Esophagus muscularis mucosa (tissue), 4 donors: ENCODE data around the gene APOBEC3B. TPM values are rescaled to one million over a fixed set of nuclear protein-coding genes. Genes with fewer than 3 reads are reported as not detected.
"Not testable (repeated sequence)": the region's sequence is repeated elsewhere in the genome, so short reads cannot be mapped to it uniquely, and the experiment has no call there.

Experiments used
- DNase-seq: peaks from one replicate; pipeline ENCODE4 v3.0.0-alpha.2; 2017; ENCODE audit errors: extremely low spot score
- H3K27ac ChIP-seq, 4 donors: fragments of 200-600 bp; sonication (generic); replicated peaks in 1 of 4; 1 replicate in 3 of 4; 2 replicates in 1 of 4; pipeline ENCODE4 v1.5.1; 2016 to 2019; ENCODE audit warnings: mild to moderate bottlenecking in 1 of 4
- H3K27me3 ChIP-seq, 4 donors: fragments of 200-600 bp; sonication (generic); one replicate each; pipeline versions ENCODE4 v1.5.1 to v1.6.0; 2016 to 2019
- H3K36me3 ChIP-seq, 4 donors: fragments of 200-600 bp; sonication (generic); one replicate each; pipeline ENCODE4 v1.5.1; 2016 to 2019
- H3K4me1 ChIP-seq, 4 donors: fragments of 200-600 bp; sonication (generic); one replicate each; pipeline ENCODE4 v1.5.1; 2016 to 2019
- H3K4me3 ChIP-seq, 4 donors: fragments of 200-600 bp; sonication (generic); 1 replicate in 2 of 4; 2 replicates in 2 of 4; pipeline ENCODE4 v1.5.1; 2016 to 2019; ENCODE audit warnings: mild to moderate bottlenecking in 4 of 4, moderate library complexity in 1 of 4
- H3K9me3 ChIP-seq, 4 donors: fragments of 200-600 bp; sonication (generic); 1 replicate in 3 of 4; 2 replicates in 1 of 4; pipeline ENCODE4 v1.5.1; 2016 to 2019
- EP300 ChIP-seq: sonication (generic); formaldehyde crosslinking; IDR thresholded peaks from one replicate; pipeline ENCODE4 v1.6.1; 2017; ENCODE audit warnings: antibody characterized with exemption
- POLR2A ChIP-seq: fragments of 450-650 bp; IDR thresholded peaks from one replicate; pipeline ENCODE4 v1.6.1; 2017; ENCODE audit warnings: antibody characterized with exemption, moderate library complexity, mild to moderate bottlenecking, low read depth
- POLR2AphosphoS5 ChIP-seq, 2 donors: sonication (generic); formaldehyde crosslinking; IDR thresholded peaks; one replicate each; pipeline ENCODE4 v1.6.1; 2017; ENCODE audit warnings: antibody characterized with exemption in 2 of 2
- WGBS: methylation state at CpG from one replicate; pipeline ENCODE4 v1.1.5; 2018; 5-methylcytosine and 5-hydroxymethylcytosine counted together
- intact Hi-C: fragments of 100-400 bp; cut with DNase I; formaldehyde crosslinking; loops from one replicate; pipeline ENCODE4 v1.15.1; 2023
- total RNA-seq, 4 donors: library from RNA; depleted of rRNA; stranded (reverse); fragments of >200 nt; gene quantifications; one replicate each; pipeline versions ENCODE4 v1.1.0 to v1.2.1, GENCODE V29; 2016
- TF ChIP-seq, protein P1 (sequence below), 3 experiments: fragments of 200-600 bp in 2 of 3; fragments of 450-650 bp in 1 of 3; sonication (generic) in 2 of 3; IDR thresholded peaks; one replicate each; pipeline ENCODE4 v1.5.1; 2017 to 2019; ENCODE audit warnings: antibody characterized with exemption in 3 of 3, mild to moderate bottlenecking in 2 of 3, moderate library complexity in 1 of 3

The APOBEC3B gene
- total RNA-seq, 4 donors from 2014 or later: 0.50 TPM; not detected in 3

DNA sequence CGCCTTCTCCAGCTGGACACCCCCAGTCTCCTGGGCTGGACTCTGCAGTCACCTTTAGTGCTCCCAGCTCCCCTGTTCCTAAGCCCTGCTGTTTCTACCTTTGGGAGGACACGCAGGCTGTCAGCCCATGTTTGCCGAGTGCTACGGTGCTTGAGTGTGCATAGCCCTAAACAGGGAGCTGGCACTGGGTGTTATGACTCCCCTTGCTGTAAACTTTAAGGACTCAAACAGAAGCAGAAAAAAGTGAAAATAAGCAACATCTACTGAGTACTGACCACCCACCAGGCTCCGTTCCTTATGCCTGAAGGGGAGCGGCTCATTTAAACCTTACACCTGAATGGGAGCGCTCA is 7.3 kb upstream of the APOBEC3B start:
- Histone ChIP-seq H3K27me3 (no peaks in the 10 kb centered on the region), H3K36me3 (no peaks in the 10 kb centered on the region), H3K9me3 (no peaks in the 10 kb centered on the region), H3K27ac (no peak overlapping the region), H3K4me3 (no peak overlapping the region), H3K4me1 (no peaks in the 10 kb centered on the region)
- intact Hi-C loops: no loop called here
- no CpG with 5 or more reads among the region's 7 CpGs for WGBS
- TF ChIP-seq POLR2AphosphoS5 (IDR thresholded peaks at IDR 0.05): no peak
- TF ChIP-seq POLR2A: no peak
- TF ChIP-seq, protein P1, sequence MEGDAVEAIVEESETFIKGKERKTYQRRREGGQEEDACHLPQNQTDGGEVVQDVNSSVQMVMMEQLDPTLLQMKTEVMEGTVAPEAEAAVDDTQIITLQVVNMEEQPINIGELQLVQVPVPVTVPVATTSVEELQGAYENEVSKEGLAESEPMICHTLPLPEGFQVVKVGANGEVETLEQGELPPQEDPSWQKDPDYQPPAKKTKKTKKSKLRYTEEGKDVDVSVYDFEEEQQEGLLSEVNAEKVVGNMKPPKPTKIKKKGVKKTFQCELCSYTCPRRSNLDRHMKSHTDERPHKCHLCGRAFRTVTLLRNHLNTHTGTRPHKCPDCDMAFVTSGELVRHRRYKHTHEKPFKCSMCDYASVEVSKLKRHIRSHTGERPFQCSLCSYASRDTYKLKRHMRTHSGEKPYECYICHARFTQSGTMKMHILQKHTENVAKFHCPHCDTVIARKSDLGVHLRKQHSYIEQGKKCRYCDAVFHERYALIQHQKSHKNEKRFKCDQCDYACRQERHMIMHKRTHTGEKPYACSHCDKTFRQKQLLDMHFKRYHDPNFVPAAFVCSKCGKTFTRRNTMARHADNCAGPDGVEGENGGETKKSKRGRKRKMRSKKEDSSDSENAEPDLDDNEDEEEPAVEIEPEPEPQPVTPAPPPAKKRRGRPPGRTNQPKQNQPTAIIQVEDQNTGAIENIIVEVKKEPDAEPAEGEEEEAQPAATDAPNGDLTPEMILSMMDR (IDR thresholded peaks at IDR 0.05): no peak
- TF ChIP-seq EP300: no peak
- no peak for DNase-seq

DNA sequence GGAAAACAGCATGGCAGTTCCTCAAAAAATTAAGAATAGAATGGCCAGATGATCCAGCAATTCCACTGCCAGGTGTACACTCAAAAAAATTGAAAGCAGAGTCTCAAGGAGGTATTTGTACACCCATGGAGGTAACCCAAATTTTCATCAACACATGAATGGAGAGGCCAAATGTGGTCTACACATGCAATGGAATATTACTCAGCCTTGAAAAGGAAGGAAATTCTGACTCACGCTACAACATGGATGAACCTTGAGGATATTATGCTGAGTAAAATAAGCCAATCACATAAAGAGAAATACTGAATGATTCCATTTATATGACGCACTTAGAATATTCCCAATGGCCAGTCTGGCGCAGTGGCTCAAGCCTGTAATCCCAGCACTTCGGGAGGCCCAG is 4.9 kb upstream of the APOBEC3B start:
- H3K9me3 ChIP-seq, H3K4me3 ChIP-seq, H3K36me3 ChIP-seq, intact Hi-C loops, DNase-seq, H3K27ac ChIP-seq, H3K27me3 ChIP-seq: not testable (repeated sequence)
- no CpG with 5 or more reads among the region's 4 CpGs for WGBS
- H3K4me1 ChIP-seq: peaks cover 0 to 15% (median 11%) of the 10 kb centered on the region in 4 donors

DNA sequence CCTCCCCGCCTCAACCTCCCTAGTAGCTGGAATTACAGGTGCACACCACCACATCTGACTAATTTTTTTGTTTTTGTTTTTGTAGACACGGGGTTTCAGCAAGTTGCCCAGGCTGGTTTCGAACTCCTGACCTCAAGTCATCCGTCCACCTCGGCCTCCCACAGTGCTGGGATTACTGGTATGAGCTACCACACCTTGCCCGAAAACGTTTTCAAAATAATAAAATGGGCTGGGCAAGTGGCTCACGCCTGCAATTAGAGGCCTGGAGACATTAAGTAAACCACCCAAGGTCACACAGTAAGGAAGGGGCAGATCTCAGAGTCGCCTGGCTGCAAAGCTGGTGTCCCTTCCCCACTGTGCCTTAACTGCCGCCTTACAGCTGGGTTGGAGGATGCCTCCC is 1.6 kb upstream of the APOBEC3B start:
- intact Hi-C loops: loop anchor here (5.0 to 10.0 kb wide), 2 partner anchors 56 to 113 kb away; no protein-coding TSS in a partner anchor
- H3K27ac ChIP-seq, H3K27me3 ChIP-seq, H3K36me3 ChIP-seq, H3K9me3 ChIP-seq, H3K4me3 ChIP-seq, DNase-seq: not testable (repeated sequence)
- no CpG with 5 or more reads among the region's 10 CpGs for WGBS
- H3K4me1 ChIP-seq: peaks cover 0 to 22% (median 16%) of the 10 kb centered on the region in 4 donors

DNA sequence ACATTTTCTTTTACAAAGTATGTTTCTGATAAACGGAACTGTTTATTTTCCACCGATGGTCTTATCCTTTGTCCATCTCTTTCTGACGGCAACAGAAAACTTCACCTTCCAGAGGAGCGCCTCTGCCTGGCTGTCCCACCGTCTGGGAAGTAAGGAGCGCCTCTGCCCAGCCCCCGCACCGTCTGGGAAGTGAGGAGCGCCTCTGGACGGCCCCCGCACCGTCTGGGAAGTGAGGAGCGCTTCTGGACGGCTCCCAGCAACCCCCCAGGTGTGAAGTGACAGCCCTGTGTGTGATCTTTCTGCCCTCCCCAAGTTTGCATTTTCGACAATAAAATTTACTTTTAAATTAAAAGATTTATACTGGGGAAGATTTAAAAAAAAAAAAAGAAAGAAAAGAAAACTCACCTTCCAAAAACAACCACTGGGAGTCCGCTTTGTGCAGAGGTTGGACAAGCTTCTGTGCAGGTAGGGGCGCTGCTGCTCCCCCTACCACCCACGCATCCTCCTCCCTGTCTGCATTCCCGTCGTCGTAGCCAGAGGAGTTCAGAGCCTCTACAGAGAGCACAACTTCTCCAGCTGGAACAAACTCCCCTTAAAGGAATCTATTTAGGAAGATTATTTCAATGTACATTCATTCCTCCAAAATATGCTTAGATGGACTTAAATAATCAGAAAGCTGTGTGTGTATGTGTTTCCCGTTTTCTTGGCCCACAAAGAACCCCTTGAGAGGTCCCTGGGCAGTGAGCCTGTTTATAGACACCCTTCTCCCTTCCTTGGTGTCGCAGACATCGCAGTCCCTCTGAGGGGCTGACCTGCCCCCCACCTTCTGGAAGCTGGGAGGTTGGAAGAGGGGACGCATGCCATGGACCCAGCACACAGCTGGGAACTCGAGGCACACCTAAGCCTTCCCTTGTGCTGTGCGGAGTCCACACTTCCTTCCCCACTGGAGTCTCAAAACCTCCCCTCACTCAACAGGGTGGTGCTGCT is 849 bp upstream of the APOBEC3B start:
- no peaks in the 10 kb centered on the region for H3K27me3 ChIP-seq
- no peak for DNase-seq
- TF ChIP-seq POLR2A: no peak
- no peak for TF ChIP-seq POLR2AphosphoS5 (IDR thresholded peaks at IDR 0.05)
- no peak for TF ChIP-seq EP300
- TF ChIP-seq, protein P1 (IDR thresholded peaks at IDR 0.05): no peak

DNA sequence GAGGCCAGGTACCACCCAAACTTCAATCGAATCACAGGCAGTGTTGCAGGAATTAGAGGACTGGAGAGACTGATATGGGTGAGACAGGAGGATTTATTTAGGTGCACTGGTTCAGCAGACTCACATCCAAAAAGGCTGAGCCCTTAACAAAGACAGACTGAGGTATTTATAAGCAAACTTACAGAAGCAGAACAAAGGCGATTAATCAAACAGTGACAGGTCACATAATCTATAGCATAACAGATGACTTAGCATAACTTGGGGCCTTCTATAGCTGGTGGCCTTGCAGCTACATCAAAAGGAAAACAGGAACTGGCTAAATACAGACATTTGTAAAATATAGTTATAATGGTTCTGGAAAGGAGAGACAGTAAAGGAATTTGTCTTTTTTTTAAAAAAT is 2.1 kb downstream of the APOBEC3B start:
- Histone ChIP-seq H3K4me1 (peaks cover 0 to 22% (median 16%) of the 10 kb centered on the region in 4 donors), H3K9me3 (no peaks in the 10 kb centered on the region), H3K4me3 (no peak overlapping the region), H3K27ac (no peak overlapping the region), H3K36me3 (no peaks in the 10 kb centered on the region), H3K27me3 (no peaks in the 10 kb centered on the region)
- no CpG with 5 or more reads among the region's 2 CpGs for WGBS
- intact Hi-C loops: loop anchor here (5.0 to 10.0 kb wide), 2 partner anchors 59 to 117 kb away; no protein-coding TSS in a partner anchor
- DNase-seq: no peak
- TF ChIP-seq EP300: no peak
- no peak for TF ChIP-seq POLR2AphosphoS5 (IDR thresholded peaks at IDR 0.05)
- TF ChIP-seq, protein P1 (IDR thresholded peaks at IDR 0.05): no peak
- TF ChIP-seq POLR2A: no peak

More for the DNA sequence above, 849 bp upstream of the APOBEC3B start:
- H3K4me1 ChIP-seq: peaks cover 0 to 22% (median 16%) of the 10 kb centered on the region in 4 donors
- peak overlapping the region in 3 of 4 donors; percentile 51 to 62 (median 58) for H3K4me3 ChIP-seq
- intact Hi-C loops: loop anchor here (5.0 to 10.0 kb wide), 2 partner anchors 56 to 114 kb away; no protein-coding TSS in a partner anchor
- H3K36me3 ChIP-seq: no peaks in the 10 kb centered on the region
- H3K27ac ChIP-seq: peak overlapping the region in 3 of 4 donors; percentile 63 to 73 (median 69)
- WGBS: no CpG with 5 or more reads among the region's 27 CpGs
- H3K9me3 ChIP-seq: no peaks in the 10 kb centered on the region

DNA sequence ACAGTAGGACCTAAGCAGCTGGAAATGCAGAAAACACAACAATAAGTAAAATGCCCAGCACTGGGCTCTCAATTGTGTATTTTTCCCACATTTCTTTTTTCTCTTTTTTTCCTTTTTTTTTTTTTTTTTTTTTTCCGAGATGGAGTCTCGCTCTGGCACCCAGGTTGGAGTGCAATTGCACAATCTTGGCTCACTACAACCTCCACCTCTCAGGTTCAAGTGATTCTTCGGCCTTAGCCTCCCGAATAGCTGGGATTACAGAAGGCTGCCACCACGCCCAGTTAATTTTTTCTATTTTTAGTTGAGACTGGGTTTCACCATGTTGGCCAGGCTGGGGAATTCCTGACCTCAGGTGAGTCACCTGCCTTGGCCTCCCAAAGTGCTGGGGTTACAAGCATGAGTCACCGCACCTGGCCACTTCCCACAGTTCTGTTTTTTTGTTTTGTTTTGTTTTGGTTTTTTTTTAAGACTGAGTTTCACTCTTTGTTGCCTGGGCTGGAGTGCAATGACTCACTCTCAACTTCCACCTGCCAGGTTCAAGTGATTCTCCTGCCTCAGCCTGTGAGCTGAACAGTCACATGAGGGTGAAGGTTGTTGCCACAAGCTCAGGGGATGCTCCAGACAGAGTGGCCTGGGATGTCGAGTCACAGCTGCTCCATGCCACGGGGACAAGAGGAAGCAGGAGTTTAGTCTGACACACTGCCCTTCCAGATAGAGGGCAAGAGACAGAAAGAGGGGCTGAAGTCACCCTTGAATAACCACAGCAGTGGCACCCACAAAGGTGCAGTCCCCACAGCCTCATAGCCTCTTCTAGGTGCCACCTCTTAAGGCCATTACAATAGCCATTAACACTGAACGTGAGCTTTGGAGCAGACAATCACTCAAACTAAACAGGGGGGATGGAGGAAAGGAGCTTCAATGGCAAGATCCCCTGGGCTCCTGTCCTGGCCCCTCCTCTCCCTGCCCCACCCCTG is 2.9 kb downstream of the APOBEC3B start:
- H3K4me1 ChIP-seq: peaks cover 0 to 22% (median 16%) of the 10 kb centered on the region in 4 donors
- not testable (repeated sequence) for H3K27me3 ChIP-seq, DNase-seq, H3K9me3 ChIP-seq, H3K36me3 ChIP-seq, H3K4me3 ChIP-seq, H3K27ac ChIP-seq
- WGBS: no CpG with 5 or more reads among the region's 9 CpGs
- intact Hi-C loops: loop anchor here (5.0 to 10.0 kb wide), 2 partner anchors 60 to 118 kb away; no protein-coding TSS in a partner anchor
